KOPT-K1 (cell line): ENCODE results near the gene VAV2.

Experiments used
- H3K27ac ChIP-seq: fragments of 200-600 bp; sonication (generic); 2 replicates; pipeline ENCODE4 v1.5.1; 2016; ENCODE audit warnings: antibody characterized with exemption, mild to moderate bottlenecking, low read depth, low read length; ENCODE audit not compliant: poor library complexity, severe bottlenecking
- H3K36me3 ChIP-seq: fragments of 200-600 bp; sonication (generic); 2 replicates; pipeline ENCODE4 v1.5.1; 2017; ENCODE audit warnings: antibody characterized with exemption, mild to moderate bottlenecking, low read length, moderate library complexity; ENCODE audit not compliant: insufficient read depth
- H3K9me3 ChIP-seq: fragments of 200-600 bp; sonication (generic); 2 replicates; pipeline ENCODE4 v1.5.1; 2017; ENCODE audit warnings: antibody characterized with exemption, low read length, mild to moderate bottlenecking; ENCODE audit not compliant: insufficient read depth, poor library complexity, severe bottlenecking

Gene VAV2

DNA sequence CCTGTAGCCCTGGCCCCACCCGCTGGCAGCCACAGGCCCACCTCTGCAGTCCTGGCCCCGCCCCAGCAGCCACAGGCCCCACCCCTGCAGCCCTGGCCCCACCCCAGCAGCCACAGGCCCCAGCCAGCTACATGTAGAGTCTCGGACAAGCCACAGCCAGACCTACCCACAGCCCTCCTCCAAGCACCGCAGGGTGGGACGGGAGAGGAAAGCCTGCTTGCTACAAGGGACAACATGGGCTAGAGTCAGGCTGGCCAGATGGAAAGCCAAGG lies 204.4 kb downstream of the VAV2 start:
- no peak overlapping the region for H3K27ac ChIP-seq
- H3K36me3 ChIP-seq = no peaks in the 10 kb centered on the region
- no peaks in the 10 kb centered on the region for H3K9me3 ChIP-seq

DNA sequence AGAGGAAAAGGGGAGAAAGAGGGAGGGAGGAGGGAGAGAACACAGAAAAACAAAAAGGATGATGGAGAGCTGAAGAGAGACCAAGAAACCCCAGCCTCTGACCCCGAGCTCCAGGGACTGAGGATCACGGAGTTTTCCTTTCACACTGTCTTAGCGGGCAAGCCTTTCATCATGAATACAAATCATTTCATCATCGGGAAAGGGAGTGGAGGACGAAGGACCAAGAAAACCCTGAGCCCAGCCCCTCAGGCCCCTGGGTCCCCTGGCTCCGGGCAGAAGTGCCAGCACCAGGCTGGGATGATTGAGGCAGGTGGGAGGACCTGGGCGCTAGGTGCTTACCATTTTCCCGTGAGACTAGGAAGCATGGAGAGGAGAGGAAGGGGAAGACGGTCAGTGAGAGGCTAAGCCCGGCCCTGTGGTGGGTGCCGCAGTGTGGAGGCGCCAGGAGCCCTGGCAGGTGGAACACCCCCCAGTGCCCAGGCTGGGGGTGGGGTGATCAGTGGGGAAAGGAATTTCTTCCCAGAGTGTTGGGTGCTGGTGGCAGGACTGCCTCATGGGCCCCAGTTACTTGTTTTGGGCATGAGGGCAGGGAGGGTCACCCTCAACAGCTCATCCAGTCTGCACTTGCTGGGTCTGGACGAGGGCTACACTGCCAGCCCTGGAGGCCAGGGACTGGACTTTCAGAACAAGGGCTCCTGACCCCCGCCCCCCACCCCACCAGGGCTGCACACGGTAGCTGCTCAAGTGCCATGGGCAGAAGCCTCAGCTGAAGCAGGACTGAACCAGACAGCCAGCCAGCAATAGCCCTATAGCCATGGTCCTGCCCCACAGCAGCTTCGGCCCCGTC lies 205.0 kb downstream of the VAV2 start:
- Histone ChIP-seq H3K36me3 (no peaks in the 10 kb centered on the region), H3K9me3 (no peaks in the 10 kb centered on the region), H3K27ac (no peak overlapping the region)

DNA sequence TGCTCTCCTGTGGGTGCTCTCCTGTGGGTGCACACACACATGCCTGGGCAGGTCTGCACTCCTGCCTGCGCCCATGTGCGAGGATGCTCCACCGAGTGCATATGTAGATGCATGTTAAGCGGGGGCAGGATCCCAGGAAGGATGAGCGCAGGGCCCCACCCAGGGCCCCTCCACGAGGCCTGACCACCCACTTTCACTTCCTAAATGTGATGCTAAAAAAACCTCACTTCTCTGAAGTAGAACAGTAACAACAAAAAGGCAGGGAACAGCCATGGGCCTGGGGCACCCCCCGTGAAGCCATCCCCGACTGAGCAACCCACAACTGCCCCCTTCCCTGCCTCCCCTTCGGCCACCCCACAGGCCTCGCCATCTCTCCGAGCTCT lies 205.8 kb downstream of the VAV2 start:
- Histone ChIP-seq H3K9me3 (no peaks in the 10 kb centered on the region), H3K27ac (no peak overlapping the region), H3K36me3 (no peaks in the 10 kb centered on the region)

DNA sequence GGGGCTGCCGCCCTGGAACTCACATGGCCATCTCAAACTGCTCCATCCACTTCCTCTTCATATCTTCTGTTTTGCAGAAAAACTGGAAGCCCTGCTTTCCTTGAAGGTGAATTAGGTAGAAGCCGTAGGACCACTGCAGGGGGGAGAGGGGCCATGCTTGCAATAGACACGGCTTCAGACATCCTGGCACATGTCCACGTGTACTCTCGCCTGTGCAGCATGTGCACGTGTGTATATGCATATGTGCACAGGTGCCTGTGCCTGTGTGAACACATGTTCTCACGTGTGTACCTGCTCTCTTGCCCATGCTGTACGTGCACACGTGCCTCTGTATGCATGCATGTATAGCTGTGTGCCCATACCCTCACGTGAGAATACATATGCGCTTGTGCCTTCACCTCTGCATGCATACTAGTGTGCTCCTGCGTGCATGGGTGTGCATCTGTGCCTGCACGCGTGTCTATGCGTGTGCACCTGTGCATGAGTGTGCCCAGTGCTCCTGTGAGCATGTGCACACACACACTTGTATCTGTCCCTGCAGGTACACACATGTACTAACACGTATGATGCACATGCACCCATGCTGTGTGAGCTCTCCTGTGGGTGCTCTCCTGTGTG lies 206.3 kb downstream of the VAV2 start:
- no peak overlapping the region for H3K27ac ChIP-seq

DNA sequence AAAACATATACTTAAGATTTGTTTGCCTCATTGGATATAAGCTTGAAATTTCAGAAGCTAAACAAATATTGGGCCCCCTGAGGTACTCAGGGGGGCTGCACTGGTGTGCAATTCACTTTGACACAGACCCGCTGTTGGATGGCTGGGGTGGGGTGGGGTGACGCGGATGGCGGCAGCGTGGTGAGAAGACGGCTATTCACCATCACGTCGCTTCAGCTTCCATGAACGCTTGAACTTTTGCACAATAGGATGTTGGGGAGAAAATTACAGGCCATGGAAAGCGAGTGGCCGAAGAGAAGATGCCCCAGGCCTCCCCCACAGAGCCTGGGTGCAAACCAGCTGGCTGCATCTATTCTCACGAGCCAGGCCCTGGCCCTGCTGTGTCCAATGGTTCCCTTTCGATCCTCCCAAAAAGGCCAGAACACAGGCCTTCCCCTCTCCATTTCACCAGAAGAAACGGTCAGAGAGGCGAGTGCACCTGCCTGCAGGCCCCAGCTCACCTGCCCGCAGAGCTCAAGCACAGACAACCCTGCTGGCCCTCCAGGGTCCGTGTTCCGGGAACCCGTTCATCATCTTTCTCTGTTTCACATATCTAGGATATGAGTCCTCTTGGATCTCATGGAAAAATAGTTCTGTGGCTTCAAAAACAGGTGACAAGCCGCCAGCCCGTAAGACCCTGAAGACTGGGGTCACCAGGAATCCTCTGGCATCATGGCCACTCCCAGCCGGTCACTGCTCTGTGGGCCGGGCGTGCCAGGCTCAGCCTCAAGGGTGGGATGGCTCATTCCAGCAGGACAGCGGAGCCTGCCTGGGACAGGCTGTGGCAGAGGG lies 207.2 kb downstream of the VAV2 start:
- no peak overlapping the region for H3K27ac ChIP-seq
- no peaks in the 10 kb centered on the region for H3K36me3 ChIP-seq
- H3K9me3 ChIP-seq = no peaks in the 10 kb centered on the region

More for the DNA sequence above, 206.3 kb downstream of the VAV2 start:
- H3K36me3 ChIP-seq = no peaks in the 10 kb centered on the region
- H3K9me3 ChIP-seq = no peaks in the 10 kb centered on the region

DNA sequence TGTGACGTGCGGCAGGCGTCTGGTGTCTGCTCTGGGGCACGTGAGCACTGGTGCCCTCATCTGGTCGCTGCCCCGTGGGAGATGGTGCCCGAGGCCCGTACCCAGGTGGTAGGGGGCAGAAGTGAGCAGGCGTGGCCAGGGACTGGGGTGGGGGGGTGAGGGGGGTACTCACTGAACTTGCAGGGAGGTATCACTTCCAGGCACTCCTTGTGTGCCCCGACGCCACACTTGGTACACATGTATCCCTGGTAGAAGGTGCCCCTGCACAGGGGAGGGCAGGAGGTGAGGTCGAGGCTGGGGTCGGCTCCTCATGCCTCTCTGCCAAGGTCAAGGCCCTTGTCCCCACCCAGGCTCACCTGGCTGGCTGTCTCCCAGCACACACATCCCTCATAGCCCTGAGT lies 208.8 kb downstream of the VAV2 start:
- Histone ChIP-seq H3K27ac (no peak overlapping the region), H3K9me3 (no peaks in the 10 kb centered on the region), H3K36me3 (no peaks in the 10 kb centered on the region)

DNA sequence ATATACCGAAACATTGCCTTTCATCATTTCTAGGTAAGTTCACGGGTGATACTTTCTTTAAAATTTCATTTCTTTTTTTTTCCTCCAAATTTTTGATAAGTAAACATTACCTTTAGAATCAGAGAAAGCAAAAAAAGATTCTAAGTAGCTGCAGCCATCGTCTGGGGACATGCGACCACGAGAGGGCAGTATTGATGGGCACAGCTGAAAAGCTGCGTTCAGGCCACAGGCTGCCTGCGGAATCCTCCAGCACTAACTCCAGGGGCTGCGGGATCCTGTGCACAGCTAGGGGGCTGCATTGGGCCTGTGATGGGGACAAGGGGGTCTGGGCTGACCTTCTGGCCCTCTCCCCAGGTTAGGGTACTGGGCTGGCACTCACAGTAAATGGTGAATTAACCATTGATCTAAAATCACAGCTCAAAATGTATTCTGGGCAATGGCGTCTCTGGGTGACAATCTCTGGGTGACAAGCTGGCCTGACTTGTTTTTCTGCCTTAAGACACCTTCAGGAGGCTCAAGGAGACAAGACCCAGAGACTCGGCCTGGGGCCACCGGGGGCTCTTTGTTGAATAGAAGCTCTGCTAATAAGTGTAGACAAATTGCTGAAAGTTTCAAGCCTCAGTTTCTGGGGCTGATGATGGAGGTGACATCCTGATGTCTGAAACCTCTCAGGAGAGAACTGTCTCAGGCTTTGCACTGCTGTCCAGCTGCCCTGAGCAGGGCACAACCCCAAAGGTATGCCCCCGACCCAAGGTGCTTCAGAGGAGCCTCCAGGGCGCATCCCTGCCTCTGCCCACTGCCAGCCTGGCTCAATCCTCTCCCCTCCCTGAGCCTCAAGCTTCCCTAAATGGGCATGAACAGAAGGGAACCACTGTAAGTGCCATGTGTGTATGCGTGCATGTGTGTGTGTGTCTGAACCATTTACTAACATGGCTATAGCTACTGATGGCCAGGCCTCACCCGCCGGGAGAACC lies 209.7 kb downstream of the VAV2 start:
- Histone ChIP-seq H3K27ac (no peak overlapping the region), H3K36me3 (no peaks in the 10 kb centered on the region), H3K9me3 (no peaks in the 10 kb centered on the region)

DNA sequence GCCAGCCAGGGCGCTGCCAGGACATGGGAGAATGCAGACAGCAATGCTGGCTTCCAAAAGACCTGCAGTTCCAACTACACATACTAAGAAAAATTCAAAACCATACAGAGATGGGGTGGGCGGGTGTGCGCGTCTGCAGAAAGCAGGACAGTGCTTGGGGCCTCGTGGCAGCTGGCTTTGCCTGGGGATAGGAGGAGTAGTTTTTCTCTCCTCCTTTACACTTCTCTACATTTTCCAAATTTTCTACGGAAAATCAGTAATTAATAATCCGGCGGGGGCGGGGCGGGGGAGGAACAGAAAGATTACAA lies 210.3 kb downstream of the VAV2 start:
- Histone ChIP-seq H3K36me3 (no peaks in the 10 kb centered on the region), H3K27ac (no peak overlapping the region), H3K9me3 (no peaks in the 10 kb centered on the region)

DNA sequence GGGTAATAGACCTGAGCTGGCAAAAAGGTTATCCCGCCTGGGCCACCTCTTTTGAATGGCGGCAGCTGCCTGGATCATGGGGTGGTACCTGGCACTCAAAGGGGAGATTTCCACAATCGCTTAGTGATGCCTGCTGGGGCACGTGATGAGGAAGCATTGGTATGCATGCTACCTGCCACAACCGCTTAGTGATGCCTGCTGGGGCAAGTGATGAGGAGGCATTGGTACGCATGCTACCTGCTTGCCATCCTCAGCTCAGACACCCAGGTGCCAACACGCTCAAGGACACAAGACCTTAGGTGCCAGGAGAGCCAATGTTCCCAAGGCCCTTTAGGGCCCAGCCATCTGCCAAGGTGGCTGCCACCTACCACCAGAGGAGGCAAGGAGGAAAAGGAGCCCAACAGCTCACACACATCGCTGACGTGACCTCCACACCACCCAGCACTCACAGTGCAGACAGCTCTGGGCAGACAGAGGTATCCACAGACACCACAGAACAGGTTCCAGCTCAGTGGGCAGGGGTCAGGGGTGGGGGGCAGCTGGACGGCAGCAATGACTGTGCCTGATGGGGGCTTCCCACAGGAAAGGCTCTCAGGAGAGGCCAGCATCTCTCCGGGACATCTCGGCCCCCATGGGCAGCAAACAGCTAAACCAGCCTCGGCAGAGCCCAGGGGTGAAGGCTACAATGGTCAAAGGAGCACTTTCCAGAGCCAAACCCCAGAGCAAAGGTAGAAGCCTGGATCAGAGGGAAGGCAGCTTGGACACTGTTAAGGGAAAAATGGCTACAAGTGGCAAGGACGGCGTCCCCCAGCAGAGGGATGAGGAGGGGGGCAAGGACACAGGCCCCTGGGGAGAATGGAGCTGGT lies 210.9 kb downstream of the VAV2 start:
- H3K9me3 ChIP-seq = no peaks in the 10 kb centered on the region
- no peak overlapping the region for H3K27ac ChIP-seq
- H3K36me3 ChIP-seq = no peaks in the 10 kb centered on the region

DNA sequence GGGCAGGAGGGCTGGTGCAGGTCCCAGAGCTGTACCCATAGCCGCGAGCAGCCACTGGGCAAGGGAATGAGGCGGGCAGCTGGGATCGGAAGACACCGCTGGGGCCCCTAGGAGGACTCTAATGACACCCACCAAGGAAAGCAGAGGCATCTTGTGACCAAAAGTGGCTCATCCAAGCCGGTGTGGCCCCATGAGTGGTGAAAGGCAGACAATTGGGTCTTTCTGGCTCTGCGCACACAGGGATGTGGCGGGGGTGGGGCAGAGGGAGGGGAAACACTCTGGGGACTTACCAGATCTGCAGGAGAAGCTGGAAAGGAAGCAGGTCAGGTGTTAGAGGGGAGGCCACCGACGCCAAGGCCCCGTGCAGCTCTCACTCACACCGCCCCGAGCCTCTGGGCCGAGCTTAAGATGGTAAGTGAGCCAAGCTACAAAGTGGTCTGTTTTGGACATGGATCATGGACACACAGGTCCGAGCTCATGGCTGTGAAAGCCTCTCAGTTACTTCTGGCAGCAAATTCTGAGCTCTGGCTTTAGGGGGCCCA lies 211.6 kb downstream of the VAV2 start:
- Histone ChIP-seq H3K36me3 (no peaks in the 10 kb centered on the region), H3K9me3 (no peaks in the 10 kb centered on the region)

DNA sequence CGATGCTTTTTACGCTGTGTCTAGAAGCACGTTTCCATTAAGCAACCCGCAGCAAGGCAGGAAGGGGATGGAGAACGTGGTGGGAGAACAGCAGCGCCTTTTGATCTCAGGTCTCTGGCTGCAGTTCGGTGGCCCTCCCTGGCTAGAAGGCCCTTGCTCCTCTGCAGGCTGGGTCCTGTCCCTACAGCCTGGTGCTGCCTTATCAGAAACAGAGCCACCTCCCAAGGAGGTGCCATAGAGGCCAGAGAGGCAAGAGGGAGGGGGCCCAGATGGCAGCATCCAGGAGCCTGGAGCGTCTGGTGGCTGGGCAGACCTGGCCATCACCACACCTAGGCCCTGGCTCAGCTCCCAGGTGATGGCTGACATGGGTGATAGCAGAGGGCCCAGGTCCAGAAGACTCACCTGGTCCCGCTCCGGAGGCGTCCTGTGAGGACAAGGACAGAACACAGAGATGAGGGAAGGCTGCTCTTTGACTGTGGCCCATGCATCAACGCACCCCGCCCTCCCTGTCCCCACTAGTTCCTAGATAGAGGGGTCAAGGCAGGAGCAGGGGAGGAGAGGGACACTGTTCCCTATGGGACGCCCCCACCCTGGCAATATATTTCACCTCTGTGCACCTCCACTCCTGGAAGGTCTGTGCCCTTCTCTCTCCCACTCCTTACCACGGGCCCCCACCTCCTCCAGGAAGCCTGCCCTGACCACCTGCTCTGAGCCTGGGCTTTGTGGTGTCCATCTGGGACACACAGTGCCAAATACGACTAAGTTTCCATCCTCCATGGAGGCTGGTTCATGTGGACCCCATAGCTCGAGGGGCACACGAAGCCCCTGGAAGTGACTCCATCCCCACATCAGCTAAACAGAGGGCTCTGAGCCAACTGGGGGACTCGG lies 212.4 kb downstream of the VAV2 start:
- H3K9me3 ChIP-seq = peaks cover 1% of the 10 kb centered on the region
- no peaks in the 10 kb centered on the region for H3K36me3 ChIP-seq
- no peak overlapping the region for H3K27ac ChIP-seq

More for the DNA sequence above, 211.6 kb downstream of the VAV2 start:
- H3K27ac ChIP-seq = no peak overlapping the region

DNA sequence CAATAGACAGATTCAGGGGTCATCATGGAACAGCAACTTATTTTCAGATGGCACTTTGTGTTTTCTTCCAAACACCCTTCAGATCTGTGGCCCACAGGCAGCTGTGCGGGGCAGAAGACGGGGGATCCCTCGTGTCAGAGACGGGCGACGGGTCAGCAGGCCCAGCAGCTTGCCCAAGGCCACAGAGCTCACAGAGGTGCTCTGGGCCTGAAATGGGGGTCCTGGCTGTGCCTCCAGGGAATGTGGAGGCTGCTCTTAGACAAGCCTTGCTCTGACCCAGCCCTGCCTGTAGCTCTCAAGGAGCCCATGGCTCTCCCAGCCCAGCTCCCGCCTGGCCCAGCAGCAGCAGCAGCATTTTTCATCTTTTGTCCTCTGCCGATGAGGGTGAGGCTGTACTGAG lies 213.0 kb downstream of the VAV2 start:
- Histone ChIP-seq H3K27ac (no peak overlapping the region), H3K9me3 (peaks cover 8% of the 10 kb centered on the region), H3K36me3 (no peaks in the 10 kb centered on the region)

DNA sequence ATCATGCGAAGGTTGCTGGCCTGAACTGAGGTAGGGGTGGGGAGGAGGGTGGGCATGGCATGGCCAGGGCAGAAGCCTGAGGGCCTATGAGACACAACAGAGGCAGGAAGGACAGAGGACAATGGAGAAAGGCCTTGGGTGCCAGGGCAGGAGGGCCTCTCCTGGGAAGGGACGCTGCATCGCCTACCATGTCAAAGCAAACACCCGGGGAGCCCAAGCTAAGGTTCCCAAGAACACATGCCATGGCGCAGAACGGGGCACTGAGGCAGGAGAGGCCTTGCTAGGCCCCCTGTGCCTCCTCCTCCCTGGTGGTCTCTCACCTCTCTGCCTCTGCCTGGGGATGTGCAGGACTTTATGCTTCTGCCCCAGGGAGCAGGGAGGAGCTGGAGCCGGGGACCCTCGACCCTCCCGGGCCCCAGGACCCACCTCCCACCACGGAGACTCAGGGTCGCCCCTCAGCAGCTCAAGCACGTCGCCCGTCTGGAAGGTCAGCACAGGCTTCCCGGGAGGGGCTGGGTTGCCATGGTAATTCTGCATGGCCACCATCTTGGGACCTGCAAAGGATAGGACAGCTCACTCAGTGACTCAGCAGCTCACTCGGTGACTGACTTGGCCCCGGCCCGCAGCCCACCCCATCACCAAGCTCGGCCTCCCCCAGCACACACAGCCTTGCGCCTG lies 213.6 kb downstream of the VAV2 start:
- Histone ChIP-seq H3K27ac (no peak overlapping the region), H3K9me3 (peaks cover 14% of the 10 kb centered on the region), H3K36me3 (no peaks in the 10 kb centered on the region)
